ENCODE results near the gene FLYWCH1.

GRCh38 chr16:2950773-2951172, 39.0 kb downstream of the FLYWCH1 start:
- no peak for TF ChIP-seq CTCF (IDR thresholded peaks at IDR 0.05)
- TF ChIP-seq EZH2 (IDR thresholded peaks at IDR 0.05): no peak
